GM23338 (cell line): ENCODE measurements around the gene SPDL1. TPM values are rescaled to one million over a fixed set of nuclear protein-coding genes. Genes with fewer than 3 reads are reported as not detected.

ENCODE experiments used
- ATAC-seq: fragments of 200-7000 bp; cut with Tn5 transposase; 3 replicates; pipeline ENCODE4 v1.9.1; 2020
- DNase-seq: peaks from one replicate; pipeline ENCODE4 v3.0.0-alpha.2; 2015; ENCODE audit warnings: low spot score
- H2AFZ ChIP-seq: fragments of 200-600 bp; sonication (generic); 2 replicates; pipeline ENCODE4 v1.8.0; 2016; ENCODE audit warnings: antibody characterized with exemption, mild to moderate bottlenecking, moderate library complexity
- H3F3A ChIP-seq: fragments of 200-600 bp; sonication (generic); replicated peaks from 2 replicates; pipeline ENCODE4 v1.8.0; 2017; ENCODE audit warnings: antibody characterized with exemption, mixed run types, low read depth
- H3K27ac ChIP-seq: fragments of 200-600 bp; sonication (generic); 2 replicates; pipeline ENCODE4 v1.6.1; 2016; ENCODE audit warnings: low read depth
- H3K27me3 ChIP-seq: fragments of 200-600 bp; sonication (generic); 2 replicates; pipeline ENCODE4 v1.8.0; 2016; ENCODE audit warnings: mild to moderate bottlenecking, mixed run types, moderate library complexity; ENCODE audit not compliant: insufficient read depth
- H3K36me3 ChIP-seq: fragments of 200-600 bp; sonication (generic); 2 replicates; pipeline ENCODE4 v1.8.0; 2016; ENCODE audit warnings: mild to moderate bottlenecking; ENCODE audit not compliant: insufficient read depth
- H3K4me1 ChIP-seq: fragments of 200-600 bp; sonication (generic); 2 replicates; pipeline ENCODE4 v1.8.0; 2016; ENCODE audit warnings: mild to moderate bottlenecking, moderate library complexity; ENCODE audit not compliant: insufficient read depth
- H3K4me2 ChIP-seq: fragments of 200-600 bp; sonication (generic); 2 replicates; pipeline ENCODE4 v1.7.1; 2017; ENCODE audit warnings: mixed run types
- H3K4me3 ChIP-seq: fragments of 200-600 bp; sonication (generic); 2 replicates; pipeline ENCODE4 v1.6.1; 2016; ENCODE audit warnings: mixed run types
- H3K79me2 ChIP-seq: fragments of 200-600 bp; sonication (generic); replicated peaks from 2 replicates; pipeline ENCODE4 v1.8.0; 2017; ENCODE audit warnings: mild to moderate bottlenecking; ENCODE audit not compliant: insufficient read depth
- H3K9me2 ChIP-seq: fragments of 200-600 bp; sonication (generic); 2 replicates; pipeline ENCODE4 v1.8.0; 2017; ENCODE audit not compliant: insufficient read depth
- H4K20me1 ChIP-seq: fragments of 200-600 bp; sonication (generic); replicated peaks from 2 replicates; pipeline ENCODE4 v1.8.0; 2017; ENCODE audit warnings: mild to moderate bottlenecking; ENCODE audit not compliant: insufficient read depth
- H3K27ac Mint-ChIP-seq: 2 replicates; pipeline ENCODE4 v1.8.0; 2020; ENCODE audit warnings: inconsistent platforms, mild to moderate bottlenecking, moderate library complexity, mixed read lengths
- H3K27me3 Mint-ChIP-seq: 3 replicates; pipeline ENCODE4 v1.8.0; 2022; ENCODE audit warnings: low read depth, mild to moderate bottlenecking, moderate library complexity, mixed read lengths, inconsistent platforms; ENCODE audit not compliant: insufficient read depth, poor library complexity
- H3K36me3 Mint-ChIP-seq: 3 replicates; pipeline ENCODE4 v1.8.0; 2021; ENCODE audit warnings: low read depth, mild to moderate bottlenecking, inconsistent platforms, moderate library complexity, mixed read lengths
- H3K4me1 Mint-ChIP-seq: 3 replicates; pipeline ENCODE4 v1.8.0; 2020; ENCODE audit warnings: mild to moderate bottlenecking, inconsistent platforms, mixed read lengths
- H3K4me3 Mint-ChIP-seq: 3 replicates; pipeline ENCODE4 v1.8.0; 2021; ENCODE audit warnings: moderate library complexity, mild to moderate bottlenecking, inconsistent platforms, mixed read lengths
- H3K9me3 Mint-ChIP-seq: 3 replicates; pipeline ENCODE4 v1.8.0; 2020; ENCODE audit warnings: moderate library complexity, mild to moderate bottlenecking, inconsistent platforms, mixed read lengths
- EZH2 ChIP-seq: fragments of 200-600 bp; sonication (generic); IDR thresholded peaks from one replicate; pipeline ENCODE4 v1.8.0; 2017; ENCODE audit warnings: antibody characterized with exemption, mild to moderate bottlenecking, low read depth; ENCODE audit not compliant: unreplicated experiment
- JUNB ChIP-seq: IDR thresholded peaks from one replicate; pipeline ENCODE4 v1.6.1; 2016; ENCODE audit warnings: antibody characterized with exemption; ENCODE audit not compliant: unreplicated experiment
- NANOG ChIP-seq: IDR thresholded peaks from 2 replicates; pipeline ENCODE4 v1.6.1; 2016; ENCODE audit warnings: antibody characterized with exemption, borderline replicate concordance
- POLR2AphosphoS5 ChIP-seq: IDR thresholded peaks from 2 replicates; pipeline ENCODE4 v1.6.1; 2016; ENCODE audit warnings: antibody characterized with exemption, low read depth
- ZNF114 ChIP-seq: fragments of 250-450 bp; sonication (Bioruptor Pico); IDR thresholded peaks from 2 replicates; pipeline ENCODE4 v1.5.0; 2020; ENCODE audit warnings: mild to moderate bottlenecking, moderate library complexity
- polyA plus RNA-seq: library from polyadenylated mRNA; unstranded; fragments of >200 nt; fragmentation: Nextera tagmentation; extraction: Ambion mirVana; gene quantifications from 2 replicates; pipeline ENCODE4 v1.2.1, GENCODE V29; 2016
- total RNA-seq: library from RNA; depleted of rRNA; stranded (reverse); fragments of >200 nt; shearing (Covaris generic); gene quantifications from 2 replicates; pipeline ENCODE4 v1.2.3, GENCODE V29; 2014
- TF ChIP-seq, protein P1 (sequence below): fragments of 250-450 bp; sonication (Bioruptor Pico); IDR thresholded peaks from 2 replicates; pipeline ENCODE4 v1.5.0; 2020; ENCODE audit warnings: mild to moderate bottlenecking, moderate library complexity
- TF ChIP-seq, protein P2 (sequence below): IDR thresholded peaks from one replicate; pipeline ENCODE4 v1.6.1; 2018; ENCODE audit warnings: antibody characterized with exemption; ENCODE audit not compliant: unreplicated experiment
- TF ChIP-seq, protein P3 (sequence below), 2 experiments: fragments of 200-600 bp in 1 of 2; sonication (generic) in 1 of 2; conservative IDR thresholded peaks; 2 replicates each; pipeline versions ENCODE4 v1.5.1 to v1.6.1; 2016 to 2017; ENCODE audit warnings: antibody characterized with exemption in 2 of 2, low read depth in 2 of 2, mild to moderate bottlenecking in 2 of 2, moderate library complexity in 1 of 2
- TF ChIP-seq, protein P4 (sequence below): IDR thresholded peaks from 2 replicates; pipeline ENCODE4 v1.6.1; 2016; ENCODE audit warnings: antibody characterized with exemption

SPDL1 gene
- total and polyA plus RNA-seq, 2 experiments from 2014 or later, result 76.9 to 79.6 TPM

DNA sequence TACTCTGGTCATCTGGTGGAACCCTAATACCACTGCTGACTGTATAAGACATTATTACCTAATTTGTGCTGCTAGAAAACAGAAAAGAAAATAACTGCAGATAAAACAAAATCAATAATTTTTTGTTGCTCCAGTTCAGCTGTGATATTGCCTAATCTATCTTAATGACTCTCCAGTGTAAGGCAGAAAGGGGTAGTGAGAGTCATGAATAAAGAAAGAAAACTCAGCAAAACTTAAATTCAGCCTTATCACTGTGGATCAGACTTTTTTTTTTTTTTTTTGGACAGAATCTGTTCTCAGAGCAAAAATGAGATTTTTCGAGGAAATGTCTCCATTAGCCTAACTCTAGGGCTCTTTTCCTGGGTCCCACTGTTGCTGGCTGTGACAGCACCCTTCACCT, 52.4 kb downstream of the SPDL1 start:
- H3K27ac ChIP-seq, result no peak overlapping the region
- H3K27me3 Mint-ChIP-seq, result peaks cover 15% of the 10 kb centered on the region

More for the DNA sequence above, 52.4 kb downstream of the SPDL1 start:
- H3K4me2 ChIP-seq, result peak overlapping the region; percentile 92
- no peak for ATAC-seq
- H3K4me3 ChIP-seq, result peak overlapping the region; percentile 86
- peaks cover 10% of the 10 kb centered on the region for H3K4me1 ChIP-seq
- H2AFZ ChIP-seq, result peak overlapping the region; percentile 97; the same call in 1 of the 2 replicates
- no peaks in the 10 kb centered on the region for H3K9me2 ChIP-seq
- H3F3A ChIP-seq, result no peaks in the 10 kb centered on the region
- H3K79me2 ChIP-seq, result no peaks in the 10 kb centered on the region
- H3K4me1 Mint-ChIP-seq, result peaks cover 4% of the 10 kb centered on the region
- peaks cover 16% of the 10 kb centered on the region for H3K27me3 ChIP-seq
- H3K4me3 Mint-ChIP-seq, result peak overlapping the region; percentile 43; the same call in 1 of the 3 replicates
- H3K27ac Mint-ChIP-seq, result no peak overlapping the region
- no peak for DNase-seq
- no peaks in the 10 kb centered on the region; the same call in 2 of the 3 replicates for H3K36me3 Mint-ChIP-seq
- peaks cover 9% of the 10 kb centered on the region; the same call in 2 of the 3 replicates for H3K9me3 Mint-ChIP-seq
- no peaks in the 10 kb centered on the region for H3K36me3 ChIP-seq
- H4K20me1 ChIP-seq, result no peaks in the 10 kb centered on the region
- TF ChIP-seq EZH2 (no peak), JUNB (no peak), ZNF114 (CRISPR knock-in tag) (no peak), POLR2AphosphoS5 (no peak), NANOG (no peak)
- TF ChIP-seq, protein P1, sequence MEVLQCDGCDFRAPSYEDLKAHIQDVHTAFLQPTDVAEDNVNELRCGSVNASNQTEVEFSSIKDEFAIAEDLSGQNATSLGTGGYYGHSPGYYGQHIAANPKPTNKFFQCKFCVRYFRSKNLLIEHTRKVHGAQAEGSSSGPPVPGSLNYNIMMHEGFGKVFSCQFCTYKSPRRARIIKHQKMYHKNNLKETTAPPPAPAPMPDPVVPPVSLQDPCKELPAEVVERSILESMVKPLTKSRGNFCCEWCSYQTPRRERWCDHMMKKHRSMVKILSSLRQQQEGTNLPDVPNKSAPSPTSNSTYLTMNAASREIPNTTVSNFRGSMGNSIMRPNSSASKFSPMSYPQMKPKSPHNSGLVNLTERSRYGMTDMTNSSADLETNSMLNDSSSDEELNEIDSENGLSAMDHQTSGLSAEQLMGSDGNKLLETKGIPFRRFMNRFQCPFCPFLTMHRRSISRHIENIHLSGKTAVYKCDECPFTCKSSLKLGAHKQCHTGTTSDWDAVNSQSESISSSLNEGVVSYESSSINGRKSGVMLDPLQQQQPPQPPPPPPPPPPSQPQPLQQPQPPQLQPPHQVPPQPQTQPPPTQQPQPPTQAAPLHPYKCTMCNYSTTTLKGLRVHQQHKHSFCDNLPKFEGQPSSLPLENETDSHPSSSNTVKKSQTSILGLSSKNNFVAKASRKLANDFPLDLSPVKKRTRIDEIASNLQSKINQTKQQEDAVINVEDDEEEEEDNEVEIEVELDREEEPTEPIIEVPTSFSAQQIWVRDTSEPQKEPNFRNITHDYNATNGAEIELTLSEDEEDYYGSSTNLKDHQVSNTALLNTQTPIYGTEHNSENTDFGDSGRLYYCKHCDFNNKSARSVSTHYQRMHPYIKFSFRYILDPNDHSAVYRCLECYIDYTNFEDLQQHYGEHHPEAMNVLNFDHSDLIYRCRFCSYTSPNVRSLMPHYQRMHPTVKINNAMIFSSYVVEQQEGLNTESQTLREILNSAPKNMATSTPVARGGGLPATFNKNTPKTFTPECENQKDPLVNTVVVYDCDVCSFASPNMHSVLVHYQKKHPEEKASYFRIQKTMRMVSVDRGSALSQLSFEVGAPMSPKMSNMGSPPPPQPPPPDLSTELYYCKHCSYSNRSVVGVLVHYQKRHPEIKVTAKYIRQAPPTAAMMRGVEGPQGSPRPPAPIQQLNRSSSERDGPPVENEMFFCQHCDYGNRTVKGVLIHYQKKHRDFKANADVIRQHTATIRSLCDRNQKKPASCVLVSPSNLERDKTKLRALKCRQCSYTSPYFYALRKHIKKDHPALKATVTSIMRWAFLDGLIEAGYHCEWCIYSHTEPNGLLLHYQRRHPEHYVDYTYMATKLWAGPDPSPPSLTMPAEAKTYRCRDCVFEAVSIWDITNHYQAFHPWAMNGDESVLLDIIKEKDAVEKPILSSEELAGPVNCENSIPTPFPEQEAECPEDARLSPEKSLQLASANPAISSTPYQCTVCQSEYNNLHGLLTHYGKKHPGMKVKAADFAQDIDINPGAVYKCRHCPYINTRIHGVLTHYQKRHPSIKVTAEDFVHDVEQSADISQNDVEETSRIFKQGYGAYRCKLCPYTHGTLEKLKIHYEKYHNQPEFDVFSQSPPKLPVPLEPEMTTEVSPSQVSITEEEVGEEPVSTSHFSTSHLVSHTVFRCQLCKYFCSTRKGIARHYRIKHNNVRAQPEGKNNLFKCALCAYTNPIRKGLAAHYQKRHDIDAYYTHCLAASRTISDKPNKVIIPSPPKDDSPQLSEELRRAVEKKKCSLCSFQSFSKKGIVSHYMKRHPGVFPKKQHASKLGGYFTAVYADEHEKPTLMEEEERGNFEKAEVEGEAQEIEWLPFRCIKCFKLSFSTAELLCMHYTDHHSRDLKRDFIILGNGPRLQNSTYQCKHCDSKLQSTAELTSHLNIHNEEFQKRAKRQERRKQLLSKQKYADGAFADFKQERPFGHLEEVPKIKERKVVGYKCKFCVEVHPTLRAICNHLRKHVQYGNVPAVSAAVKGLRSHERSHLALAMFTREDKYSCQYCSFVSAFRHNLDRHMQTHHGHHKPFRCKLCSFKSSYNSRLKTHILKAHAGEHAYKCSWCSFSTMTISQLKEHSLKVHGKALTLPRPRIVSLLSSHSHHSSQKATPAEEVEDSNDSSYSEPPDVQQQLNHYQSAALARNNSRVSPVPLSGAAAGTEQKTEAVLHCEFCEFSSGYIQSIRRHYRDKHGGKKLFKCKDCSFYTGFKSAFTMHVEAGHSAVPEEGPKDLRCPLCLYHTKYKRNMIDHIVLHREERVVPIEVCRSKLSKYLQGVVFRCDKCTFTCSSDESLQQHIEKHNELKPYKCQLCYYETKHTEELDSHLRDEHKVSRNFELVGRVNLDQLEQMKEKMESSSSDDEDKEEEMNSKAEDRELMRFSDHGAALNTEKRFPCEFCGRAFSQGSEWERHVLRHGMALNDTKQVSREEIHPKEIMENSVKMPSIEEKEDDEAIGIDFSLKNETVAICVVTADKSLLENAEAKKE (CRISPR knock-in tag), result no peak
- TF ChIP-seq, protein P2, sequence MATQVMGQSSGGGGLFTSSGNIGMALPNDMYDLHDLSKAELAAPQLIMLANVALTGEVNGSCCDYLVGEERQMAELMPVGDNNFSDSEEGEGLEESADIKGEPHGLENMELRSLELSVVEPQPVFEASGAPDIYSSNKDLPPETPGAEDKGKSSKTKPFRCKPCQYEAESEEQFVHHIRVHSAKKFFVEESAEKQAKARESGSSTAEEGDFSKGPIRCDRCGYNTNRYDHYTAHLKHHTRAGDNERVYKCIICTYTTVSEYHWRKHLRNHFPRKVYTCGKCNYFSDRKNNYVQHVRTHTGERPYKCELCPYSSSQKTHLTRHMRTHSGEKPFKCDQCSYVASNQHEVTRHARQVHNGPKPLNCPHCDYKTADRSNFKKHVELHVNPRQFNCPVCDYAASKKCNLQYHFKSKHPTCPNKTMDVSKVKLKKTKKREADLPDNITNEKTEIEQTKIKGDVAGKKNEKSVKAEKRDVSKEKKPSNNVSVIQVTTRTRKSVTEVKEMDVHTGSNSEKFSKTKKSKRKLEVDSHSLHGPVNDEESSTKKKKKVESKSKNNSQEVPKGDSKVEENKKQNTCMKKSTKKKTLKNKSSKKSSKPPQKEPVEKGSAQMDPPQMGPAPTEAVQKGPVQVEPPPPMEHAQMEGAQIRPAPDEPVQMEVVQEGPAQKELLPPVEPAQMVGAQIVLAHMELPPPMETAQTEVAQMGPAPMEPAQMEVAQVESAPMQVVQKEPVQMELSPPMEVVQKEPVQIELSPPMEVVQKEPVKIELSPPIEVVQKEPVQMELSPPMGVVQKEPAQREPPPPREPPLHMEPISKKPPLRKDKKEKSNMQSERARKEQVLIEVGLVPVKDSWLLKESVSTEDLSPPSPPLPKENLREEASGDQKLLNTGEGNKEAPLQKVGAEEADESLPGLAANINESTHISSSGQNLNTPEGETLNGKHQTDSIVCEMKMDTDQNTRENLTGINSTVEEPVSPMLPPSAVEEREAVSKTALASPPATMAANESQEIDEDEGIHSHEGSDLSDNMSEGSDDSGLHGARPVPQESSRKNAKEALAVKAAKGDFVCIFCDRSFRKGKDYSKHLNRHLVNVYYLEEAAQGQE, result no peak
- TF ChIP-seq, protein P3, sequence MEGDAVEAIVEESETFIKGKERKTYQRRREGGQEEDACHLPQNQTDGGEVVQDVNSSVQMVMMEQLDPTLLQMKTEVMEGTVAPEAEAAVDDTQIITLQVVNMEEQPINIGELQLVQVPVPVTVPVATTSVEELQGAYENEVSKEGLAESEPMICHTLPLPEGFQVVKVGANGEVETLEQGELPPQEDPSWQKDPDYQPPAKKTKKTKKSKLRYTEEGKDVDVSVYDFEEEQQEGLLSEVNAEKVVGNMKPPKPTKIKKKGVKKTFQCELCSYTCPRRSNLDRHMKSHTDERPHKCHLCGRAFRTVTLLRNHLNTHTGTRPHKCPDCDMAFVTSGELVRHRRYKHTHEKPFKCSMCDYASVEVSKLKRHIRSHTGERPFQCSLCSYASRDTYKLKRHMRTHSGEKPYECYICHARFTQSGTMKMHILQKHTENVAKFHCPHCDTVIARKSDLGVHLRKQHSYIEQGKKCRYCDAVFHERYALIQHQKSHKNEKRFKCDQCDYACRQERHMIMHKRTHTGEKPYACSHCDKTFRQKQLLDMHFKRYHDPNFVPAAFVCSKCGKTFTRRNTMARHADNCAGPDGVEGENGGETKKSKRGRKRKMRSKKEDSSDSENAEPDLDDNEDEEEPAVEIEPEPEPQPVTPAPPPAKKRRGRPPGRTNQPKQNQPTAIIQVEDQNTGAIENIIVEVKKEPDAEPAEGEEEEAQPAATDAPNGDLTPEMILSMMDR (conservative IDR thresholded peaks at IDR 0.05; ENCODE audit: low read depth in 2 of 2), result no peak
- TF ChIP-seq, protein P4, sequence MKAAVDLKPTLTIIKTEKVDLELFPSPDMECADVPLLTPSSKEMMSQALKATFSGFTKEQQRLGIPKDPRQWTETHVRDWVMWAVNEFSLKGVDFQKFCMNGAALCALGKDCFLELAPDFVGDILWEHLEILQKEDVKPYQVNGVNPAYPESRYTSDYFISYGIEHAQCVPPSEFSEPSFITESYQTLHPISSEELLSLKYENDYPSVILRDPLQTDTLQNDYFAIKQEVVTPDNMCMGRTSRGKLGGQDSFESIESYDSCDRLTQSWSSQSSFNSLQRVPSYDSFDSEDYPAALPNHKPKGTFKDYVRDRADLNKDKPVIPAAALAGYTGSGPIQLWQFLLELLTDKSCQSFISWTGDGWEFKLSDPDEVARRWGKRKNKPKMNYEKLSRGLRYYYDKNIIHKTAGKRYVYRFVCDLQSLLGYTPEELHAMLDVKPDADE, result no peak
